ENCODE results near the gene SLC6A18.
"Not testable (repeated sequence)": the region's sequence is repeated elsewhere in the genome, so short reads cannot be mapped to it uniquely, and the experiment has no call there.

SLC6A18 gene

DNA sequence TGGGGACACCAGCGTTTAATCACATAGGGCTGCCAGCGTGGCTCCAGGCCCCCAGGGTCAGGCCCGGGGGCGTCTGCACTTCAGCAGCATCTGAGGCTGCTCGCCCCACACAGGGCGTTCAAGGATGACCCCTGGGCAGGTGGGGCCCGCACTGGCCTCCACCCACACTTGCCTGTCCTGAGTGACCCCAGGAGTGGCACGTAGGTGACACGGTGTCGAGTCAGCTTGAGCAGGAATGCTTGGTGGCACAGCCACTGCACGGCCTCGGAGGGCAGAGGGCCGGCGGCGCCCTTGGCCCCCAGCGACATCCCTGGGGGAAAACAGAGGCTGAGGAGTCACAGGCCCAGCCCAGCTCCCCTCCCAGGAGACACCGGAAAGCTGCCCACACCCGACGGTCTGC is 29.0 kb downstream of the SLC6A18 start:
- no peak for DNase-seq (ENCODE audit: low read depth)

GRCh38 chr5:1255081-1255561 is 29.9 kb downstream of the SLC6A18 start:
- DNase-seq (ENCODE audit: low read depth) = no peak

DNA sequence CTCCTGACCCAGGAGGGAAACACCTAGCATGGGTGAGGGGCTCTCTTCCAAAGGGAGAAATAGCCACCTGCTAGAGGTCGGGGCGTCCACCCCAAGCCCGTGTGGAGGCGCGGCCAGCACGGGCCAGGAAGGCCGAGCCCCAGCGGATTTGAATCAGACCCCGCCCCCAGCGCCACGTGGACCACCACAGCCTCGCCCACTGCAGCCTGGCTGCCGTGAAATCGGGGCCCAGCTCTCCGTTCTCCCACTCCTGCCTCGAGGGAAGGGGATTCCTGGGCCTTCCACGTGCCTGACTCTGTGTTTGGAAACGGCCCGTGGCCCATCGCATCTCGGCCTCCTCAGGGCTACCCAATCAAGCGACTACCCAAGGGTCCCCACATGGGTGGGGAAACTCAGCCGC is 31.6 kb downstream of the SLC6A18 start:
- DNase-seq (ENCODE audit: low read depth) = no peak

DNA sequence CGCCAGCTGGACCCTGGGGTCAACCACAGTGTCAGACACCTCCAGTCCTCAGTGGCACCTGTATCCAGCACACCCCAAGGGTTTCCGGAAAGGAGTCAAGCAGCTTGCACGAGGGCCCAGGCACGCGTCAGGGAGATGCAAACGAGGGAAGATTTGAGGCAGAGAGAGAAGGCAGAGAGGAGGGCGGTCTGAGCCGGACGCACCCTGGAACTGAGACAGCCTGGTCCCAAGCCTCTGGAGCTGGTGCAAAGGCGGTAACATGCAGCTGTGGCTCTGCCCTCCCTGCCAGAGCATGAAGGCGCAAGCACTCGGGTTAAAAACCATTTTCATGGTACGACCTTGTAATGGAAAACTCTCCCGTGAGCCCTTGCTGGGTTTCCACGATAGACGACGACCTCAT is 32.2 kb downstream of the SLC6A18 start:
- no peak for DNase-seq (ENCODE audit: low read depth)

- no peak for DNase-seq (ENCODE audit: low read depth)
Observed at GRCh38 chr5:1257841-1258240, 32.7 kb downstream of the SLC6A18 start.

GRCh38 chr5:1259806-1260480 is 34.8 kb downstream of the SLC6A18 start:
- DNase-seq (ENCODE audit: low read depth) = no peak

- DNase-seq (ENCODE audit: low read depth) = no peak
Observed at GRCh38 chr5:1261643-1262042, 36.5 kb downstream of the SLC6A18 start.

DNA sequence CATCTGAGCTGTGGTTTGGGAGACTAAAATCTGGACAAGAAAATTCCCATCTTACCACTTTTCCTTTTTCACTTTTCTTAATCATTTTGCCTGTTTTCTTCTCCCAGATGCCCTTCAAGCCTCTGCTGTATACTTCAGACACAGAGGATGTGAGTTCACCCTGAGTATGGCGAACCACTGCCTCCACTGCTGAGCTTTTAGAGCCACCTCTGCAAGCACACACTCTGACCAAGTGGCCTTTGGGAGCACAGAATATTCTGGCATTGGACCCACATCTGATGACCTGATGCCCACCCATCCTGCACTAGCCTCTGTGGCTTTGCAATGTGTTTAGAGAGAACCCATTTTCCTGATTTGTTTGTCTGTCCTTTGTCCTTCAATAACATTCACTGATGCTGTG is 37.2 kb downstream of the SLC6A18 start:
- DNase-seq (ENCODE audit: low read depth) = no peak

- DNase-seq (ENCODE audit: low read depth) = no peak
Observed at GRCh38 chr5:1264211-1264610, 39.0 kb downstream of the SLC6A18 start.

DNA sequence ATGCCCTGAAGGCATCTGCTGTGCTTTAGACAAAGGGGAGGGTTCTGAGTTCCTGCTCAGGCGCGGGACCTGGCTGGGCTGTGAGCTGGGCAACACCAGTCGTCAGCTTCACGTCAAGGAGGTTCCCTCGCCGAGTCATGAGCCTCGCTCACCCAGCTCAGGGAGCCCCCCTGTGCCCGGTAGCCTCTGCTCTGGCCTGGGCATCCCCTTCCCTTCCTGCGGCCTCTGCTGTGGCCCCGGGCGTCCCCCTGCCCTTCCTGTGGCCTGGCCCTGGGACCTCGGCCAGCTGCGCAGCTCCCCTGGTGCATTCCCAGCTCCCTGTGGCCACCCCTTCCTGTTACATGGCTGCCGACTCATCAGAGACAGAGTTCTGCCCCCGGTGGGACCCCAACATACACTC is 39.8 kb downstream of the SLC6A18 start:
- no peak for DNase-seq (ENCODE audit: low read depth)

GRCh38 chr5:1265461-1266455 is 40.6 kb downstream of the SLC6A18 start:
- no peak for DNase-seq (ENCODE audit: low read depth)

DNA sequence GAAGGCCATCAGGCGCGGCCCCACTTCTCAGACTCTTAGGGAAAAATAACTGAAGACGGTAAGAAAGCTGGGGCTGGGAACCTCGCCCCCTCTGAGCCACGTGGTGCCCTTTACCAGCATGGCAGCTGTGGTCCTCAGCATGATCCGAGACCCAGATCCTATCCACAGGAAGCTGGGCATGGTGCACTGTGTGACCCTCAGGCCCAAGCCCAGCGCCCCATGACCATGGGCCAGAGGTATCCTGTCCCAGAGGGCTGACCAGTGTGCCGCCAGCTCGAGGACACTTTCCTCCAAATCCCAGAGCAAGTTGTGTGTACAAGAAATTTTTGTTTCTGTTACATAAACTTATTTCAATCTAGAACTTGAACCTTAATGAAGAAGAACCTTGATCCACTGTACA is 41.6 kb downstream of the SLC6A18 start:
- DNase-seq (ENCODE audit: low read depth) = no peak

- DNase-seq (ENCODE audit: low read depth) = not testable (repeated sequence)
Observed at GRCh38 chr5:1267464-1267863, 42.3 kb downstream of the SLC6A18 start.

- no peak for DNase-seq (ENCODE audit: low read depth)
Observed at GRCh38 chr5:1268056-1268455, 42.9 kb downstream of the SLC6A18 start.

GRCh38 chr5:1268666-1269065 is 43.5 kb downstream of the SLC6A18 start:
- DNase-seq (ENCODE audit: low read depth) = no peak

DNA sequence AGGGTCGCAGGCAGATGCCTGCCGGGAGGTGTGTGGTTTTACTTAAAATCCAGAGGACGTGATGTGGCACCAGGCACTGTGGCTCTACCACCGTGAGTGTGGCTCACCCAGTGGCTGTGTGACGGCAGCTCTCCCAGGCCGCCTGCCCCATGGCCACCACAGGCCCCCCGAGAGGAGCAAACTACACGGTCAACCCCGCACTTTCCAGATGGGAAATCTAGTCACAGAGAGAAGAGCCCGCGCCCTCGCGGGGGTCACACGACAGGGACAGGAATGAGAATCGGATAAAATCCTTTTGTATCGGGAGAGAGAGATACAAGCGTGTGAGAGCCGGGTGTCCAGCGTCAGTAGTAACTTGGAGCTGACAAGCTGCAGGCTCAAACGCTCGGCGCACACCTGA is 45.2 kb downstream of the SLC6A18 start:
- no peak for DNase-seq (ENCODE audit: low read depth)

- no peak for DNase-seq (ENCODE audit: low read depth)
Observed at GRCh38 chr5:1270933-1271914, 46.0 kb downstream of the SLC6A18 start.

GRCh38 chr5:1272201-1272600 is 47.0 kb downstream of the SLC6A18 start:
- no peak for DNase-seq (ENCODE audit: low read depth)

- no peak for DNase-seq (ENCODE audit: low read depth)
Observed at GRCh38 chr5:1273745-1274144, 48.6 kb downstream of the SLC6A18 start.

DNA sequence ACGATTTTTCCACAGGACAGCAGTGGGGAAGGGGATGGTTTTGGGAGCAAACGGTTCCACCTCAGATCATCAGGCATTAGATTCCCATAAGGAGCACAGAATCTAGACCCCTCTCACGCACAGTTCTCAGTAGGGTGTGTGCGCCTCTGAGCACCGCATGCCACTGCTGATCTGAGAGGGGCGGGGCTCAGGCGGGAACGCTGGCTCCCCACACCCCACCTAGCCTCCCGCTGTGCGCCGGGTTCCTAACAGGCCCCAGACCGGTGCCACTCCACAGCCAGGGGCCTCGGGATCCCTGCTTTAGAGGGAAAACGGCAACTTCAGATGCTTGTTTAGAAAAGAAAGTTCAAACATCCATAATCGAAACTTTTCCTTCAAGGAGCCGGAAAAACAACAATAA is 49.3 kb downstream of the SLC6A18 start:
- no peak for DNase-seq (ENCODE audit: low read depth)

- not testable (repeated sequence) for DNase-seq (ENCODE audit: low read depth)
Observed at GRCh38 chr5:1275397-1276391, 50.5 kb downstream of the SLC6A18 start.
